ENCODE measurements around the gene RPP25L. TPM values are rescaled to one million over a fixed set of nuclear protein-coding genes. Genes with fewer than 3 reads are reported as not detected.

Gene RPP25L
- total RNA-seq, 4 donors from 2014 or later: 17.0 to 39.0 (median 26.6) TPM

- WGBS, 2 donors: 3 to 4% methylated on average over 42 to 49 of the region's 86 CpGs
- intact Hi-C loops (cut with DNase I; ENCODE audit: low total_unique reads): no loop called here
- H3K4me3 ChIP-seq (ENCODE audit: low read depth, poor library complexity, severe bottlenecking): peak overlapping the region; percentile 44
- TF ChIP-seq CTCF (IDR thresholded peaks at IDR 0.05): no peak
- no peak for TF ChIP-seq POLR2A (IDR thresholded peaks at IDR 0.05)
- no peak for DNase-seq (ENCODE audit: low spot score in 2 of 2)
Measured at GRCh38 chr9:34588671-34589635, 22.9 kb downstream of the RPP25L start.

- no peak for DNase-seq (ENCODE audit: low spot score in 2 of 2)
- no peak overlapping the region for H3K4me3 ChIP-seq (ENCODE audit: low read depth, poor library complexity, severe bottlenecking)
- intact Hi-C loops (cut with DNase I; ENCODE audit: low total_unique reads): no loop called here
- 60 to 76% methylated on average over 2 of the region's 2 CpGs for WGBS, 2 donors
- no peak for TF ChIP-seq CTCF (IDR thresholded peaks at IDR 0.05)
- TF ChIP-seq POLR2A (IDR thresholded peaks at IDR 0.05): no peak
Measured at GRCh38 chr9:34587271-34587670, 24.6 kb downstream of the RPP25L start.

- DNase-seq (ENCODE audit: low spot score in 2 of 2): no peak
- no peak overlapping the region for H3K4me3 ChIP-seq (ENCODE audit: low read depth, poor library complexity, severe bottlenecking)
- TF ChIP-seq CTCF (IDR thresholded peaks at IDR 0.05) (no peak), POLR2A (IDR thresholded peaks at IDR 0.05) (no peak)
- intact Hi-C loops (cut with DNase I; ENCODE audit: low total_unique reads): no loop called here
- 50 to 51% methylated on average over 8 to 9 of the region's 11 CpGs for WGBS, 2 donors
Measured at GRCh38 chr9:34585946-34586669, 25.8 kb downstream of the RPP25L start.

GRCh38 chr9:34584970-34585369, 26.9 kb downstream of the RPP25L start:
- intact Hi-C loops (cut with DNase I; ENCODE audit: low total_unique reads): no loop called here
- H3K4me3 ChIP-seq (ENCODE audit: low read depth, poor library complexity, severe bottlenecking): no peak overlapping the region
- TF ChIP-seq POLR2A (IDR thresholded peaks at IDR 0.05) (no peak), CTCF (IDR thresholded peaks at IDR 0.05) (no peak)
- WGBS, 2 donors: 56 to 76% methylated on average over 5 of the region's 5 CpGs
- DNase-seq (ENCODE audit: low spot score in 2 of 2): no peak

- intact Hi-C loops (cut with DNase I; ENCODE audit: low total_unique reads): no loop called here
- TF ChIP-seq CTCF (IDR thresholded peaks at IDR 0.05) (no peak), POLR2A (IDR thresholded peaks at IDR 0.05) (no peak)
- DNase-seq (ENCODE audit: low spot score in 2 of 2): no peak
- H3K4me3 ChIP-seq (ENCODE audit: low read depth, poor library complexity, severe bottlenecking): no peak overlapping the region
- WGBS, 2 donors: 80 to 92% methylated on average over 5 of the region's 5 CpGs
Measured at GRCh38 chr9:34582787-34583186, 29.1 kb downstream of the RPP25L start.
